Activated CD4-positive, alpha-beta T cell treated with anti-CD3 and anti-CD28 coated beads for 48 hours (primary cell): ENCODE data around the gene C20orf202.
"Not testable (repeated sequence)": the region's sequence is repeated elsewhere in the genome, so short reads cannot be mapped to it uniquely, and the experiment has no call there.

Source experiments
- DNase-seq: peaks from one replicate; pipeline ENCODE4 v3.0.0-alpha.2; 2020

The C20orf202 gene

GRCh38 chr20:1209447-1210387, 6.5 kb downstream of the C20orf202 start:
- peak; percentile 21 for DNase-seq

- no peak for DNase-seq
Measured at GRCh38 chr20:1210501-1210900, 7.2 kb downstream of the C20orf202 start.

GRCh38 chr20:1212023-1212422, 8.8 kb downstream of the C20orf202 start:
- no peak for DNase-seq

- DNase-seq = peak; percentile 83
Measured at GRCh38 chr20:1212607-1213396, 9.5 kb downstream of the C20orf202 start.

GRCh38 chr20:1214838-1215261, 11.6 kb downstream of the C20orf202 start:
- no peak for DNase-seq

- DNase-seq = peak; percentile 86
Measured at GRCh38 chr20:1215386-1216170, 12.3 kb downstream of the C20orf202 start.

GRCh38 chr20:1216527-1217427, 13.5 kb downstream of the C20orf202 start:
- not testable (repeated sequence) for DNase-seq

GRCh38 chr20:1222750-1223149, 19.5 kb downstream of the C20orf202 start:
- not testable (repeated sequence) for DNase-seq

- DNase-seq = no peak
Measured at GRCh38 chr20:1224205-1224890, 21.1 kb downstream of the C20orf202 start.

GRCh38 chr20:1225263-1225782, 22.1 kb downstream of the C20orf202 start:
- DNase-seq = no peak

GRCh38 chr20:1225783-1226654, 22.8 kb downstream of the C20orf202 start, which contains the start of gene RAD21L1:
RAD21L1 (plus strand) TSS chr20:1226044; CDS start chr20:1228454, 2,410 bp downstream.
- DNase-seq = peak; percentile 87

- DNase-seq = no peak
Measured at GRCh38 chr20:1229541-1229940, 26.3 kb downstream of the C20orf202 start.

GRCh38 chr20:1232286-1233111, 29.2 kb downstream of the C20orf202 start:
- DNase-seq = no peak

GRCh38 chr20:1240549-1240948, 37.3 kb downstream of the C20orf202 start:
- DNase-seq = no peak

GRCh38 chr20:1241456-1241855, 38.2 kb downstream of the C20orf202 start:
- no peak for DNase-seq

- DNase-seq = no peak
Measured at GRCh38 chr20:1242099-1242498, 38.8 kb downstream of the C20orf202 start.

- no peak for DNase-seq
Measured at GRCh38 chr20:1242530-1242929, 39.3 kb downstream of the C20orf202 start.

- no peak for DNase-seq
Measured at GRCh38 chr20:1245578-1245977, 42.3 kb downstream of the C20orf202 start.

- no peak for DNase-seq
Measured at GRCh38 chr20:1247689-1248088, 44.4 kb downstream of the C20orf202 start.
